ENCODE data around the gene ST6GAL1.

The ST6GAL1 gene

DNA sequence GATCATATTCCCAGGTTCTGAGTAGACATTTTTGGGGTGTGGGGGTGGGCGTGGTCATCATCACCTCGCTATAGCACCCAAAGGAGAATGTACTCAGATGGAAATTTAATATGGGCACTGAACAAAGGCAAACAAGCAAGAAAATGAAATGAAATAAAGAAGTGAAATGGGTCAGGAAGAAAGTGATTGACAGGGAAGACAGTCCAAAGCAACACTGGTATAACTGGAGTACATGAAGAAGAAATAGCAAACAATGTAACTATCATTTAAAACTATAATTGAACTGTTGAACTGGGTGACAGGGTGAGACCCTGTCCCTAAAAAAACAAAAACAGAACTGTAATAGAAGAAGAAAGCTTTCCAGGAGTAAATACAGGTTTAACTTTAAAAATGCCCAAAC lies 184.2 kb downstream of the ST6GAL1 start:
- 100% methylated on average over 2 of the region's 2 CpGs for WGBS (ENCODE audit: insufficient coverage)
- ChIA-PET CTCF (interaction anchor here (0.6 to 7.2 kb wide), 8 partner anchors 9 to 262 kb away, joined by 3 to 110 read pairs (median 19); partner anchors contain the start of gene RPL39L), POLR2A (interaction anchor here (1.4 kb wide), 1 partner anchor 13 kb away, joined by 3 read pairs; no protein-coding TSS in a partner anchor)

DNA sequence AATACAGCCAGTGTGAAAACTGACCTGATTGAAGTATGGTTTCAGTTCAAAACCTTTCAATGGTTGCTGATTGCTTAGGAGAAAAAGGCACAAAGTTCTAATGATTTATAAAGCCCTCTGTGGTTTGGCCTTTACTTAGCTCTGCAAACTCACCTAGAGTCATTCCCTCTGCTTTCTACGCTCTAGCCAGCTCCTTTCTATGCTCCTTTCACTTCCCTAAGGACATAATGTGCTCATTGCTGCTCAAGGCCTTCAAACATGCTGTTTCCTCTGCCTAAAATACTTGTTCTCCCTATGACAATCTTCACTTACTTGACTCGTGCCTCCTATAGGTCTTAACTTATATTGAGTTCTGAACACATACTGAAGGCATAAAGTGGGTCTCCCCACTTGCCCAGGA lies 190.0 kb downstream of the ST6GAL1 start:
- ChIA-PET CTCF (interaction anchor here (0.5 to 3.2 kb wide), 8 partner anchors 9 to 95 kb away, joined by 3 to 12 read pairs (median 4); partner anchors contain the start of gene RPL39L), POLR2A (no interaction called here)
- DNase-seq = no peak
- 92% methylated on average over 2 of the region's 2 CpGs for WGBS (ENCODE audit: insufficient coverage)
- H3K27me3 ChIP-seq (replicated peaks in 2 of 5; ENCODE audit: control insufficient read depth in 4 of 5, insufficient read depth in 5 of 5, low read length in 4 of 5) = no peaks in the 10 kb centered on the region
- H3K27ac ChIP-seq (ENCODE audit: insufficient read depth in 1 of 2, low read depth in 1 of 2, low read length in 2 of 2, poor library complexity in 1 of 2, severe bottlenecking in 2 of 2) = no peak overlapping the region
- no peaks in the 10 kb centered on the region for H3K36me3 ChIP-seq (ENCODE audit: control insufficient read depth in 4 of 4, insufficient read depth in 4 of 4, low read length in 3 of 4)
- no peak overlapping the region for H3K4me3 ChIP-seq (ENCODE audit: control insufficient read depth in 1 of 7, extremely low read depth in 1 of 7, insufficient read depth in 4 of 7, low read depth in 2 of 7, low read length in 6 of 7)
- H3K9me3 ChIP-seq (ENCODE audit: control extremely low read depth in 1 of 5, control insufficient read depth in 4 of 5, insufficient read depth in 2 of 5, low read depth in 1 of 5, low read length in 4 of 5) = no peaks in the 10 kb centered on the region
- H3K4me1 ChIP-seq (ENCODE audit: control extremely low read depth in 1 of 4, control insufficient read depth in 4 of 4, insufficient read depth in 4 of 4, low read length in 3 of 4) = no peaks in the 10 kb centered on the region

More for the DNA sequence above, 184.2 kb downstream of the ST6GAL1 start:
- no peak overlapping the region for H3K27ac ChIP-seq (ENCODE audit: insufficient read depth in 1 of 2, low read depth in 1 of 2, low read length in 2 of 2, poor library complexity in 1 of 2, severe bottlenecking in 2 of 2)
- H3K4me1 ChIP-seq (ENCODE audit: control extremely low read depth in 1 of 4, control insufficient read depth in 4 of 4, insufficient read depth in 4 of 4, low read length in 3 of 4) = no peaks in the 10 kb centered on the region
- no peak for DNase-seq
- no peaks in the 10 kb centered on the region for H3K36me3 ChIP-seq (ENCODE audit: control insufficient read depth in 4 of 4, insufficient read depth in 4 of 4, low read length in 3 of 4)
- H3K9me3 ChIP-seq (ENCODE audit: control extremely low read depth in 1 of 5, control insufficient read depth in 4 of 5, insufficient read depth in 2 of 5, low read depth in 1 of 5, low read length in 4 of 5) = no peaks in the 10 kb centered on the region
- H3K4me3 ChIP-seq (ENCODE audit: control insufficient read depth in 1 of 7, extremely low read depth in 1 of 7, insufficient read depth in 4 of 7, low read depth in 2 of 7, low read length in 6 of 7) = no peak overlapping the region
- H3K27me3 ChIP-seq (replicated peaks in 2 of 5; ENCODE audit: control insufficient read depth in 4 of 5, insufficient read depth in 5 of 5, low read length in 4 of 5) = no peaks in the 10 kb centered on the region

DNA sequence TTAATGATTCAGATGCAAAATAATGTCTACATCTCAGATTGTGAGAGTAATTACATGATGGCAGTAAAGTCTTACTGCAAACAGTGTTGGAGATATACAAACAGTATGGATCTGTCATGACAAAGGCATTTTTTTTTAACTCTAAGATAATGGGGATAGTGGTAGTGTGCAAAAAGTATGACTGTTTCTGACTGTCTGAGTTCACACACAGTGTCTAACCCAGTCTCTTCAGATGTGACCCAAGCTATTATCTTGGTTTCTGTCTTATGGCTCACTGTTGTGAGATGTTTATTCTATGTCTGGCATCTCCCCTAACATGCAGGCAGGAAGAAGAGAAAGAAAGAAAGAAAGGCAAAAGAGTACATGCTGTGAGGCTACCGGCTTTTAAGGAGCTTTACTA lies 191.9 kb downstream of the ST6GAL1 start:
- ChIA-PET POLR2A (no interaction called here), CTCF (interaction anchor here (1.1 to 2.4 kb wide), 2 partner anchors 9 to 28 kb away, joined by 4 to 9 read pairs; no protein-coding TSS in a partner anchor)
- DNase-seq = no peak
- H3K36me3 ChIP-seq (ENCODE audit: control insufficient read depth in 4 of 4, insufficient read depth in 4 of 4, low read length in 3 of 4) = no peaks in the 10 kb centered on the region
- no peaks in the 10 kb centered on the region for H3K4me1 ChIP-seq (ENCODE audit: control extremely low read depth in 1 of 4, control insufficient read depth in 4 of 4, insufficient read depth in 4 of 4, low read length in 3 of 4)
- WGBS (ENCODE audit: insufficient coverage) = no CpG with 5 or more reads among the region's 1 CpG
- H3K27me3 ChIP-seq (replicated peaks in 2 of 5; ENCODE audit: control insufficient read depth in 4 of 5, insufficient read depth in 5 of 5, low read length in 4 of 5) = no peaks in the 10 kb centered on the region
- H3K27ac ChIP-seq (ENCODE audit: insufficient read depth in 1 of 2, low read depth in 1 of 2, low read length in 2 of 2, poor library complexity in 1 of 2, severe bottlenecking in 2 of 2) = no peak overlapping the region
- H3K9me3 ChIP-seq (ENCODE audit: control extremely low read depth in 1 of 5, control insufficient read depth in 4 of 5, insufficient read depth in 2 of 5, low read depth in 1 of 5, low read length in 4 of 5) = peaks cover 0 to 3% (median 0%) of the 10 kb centered on the region in 5 experiments
- no peak overlapping the region for H3K4me3 ChIP-seq (ENCODE audit: control insufficient read depth in 1 of 7, extremely low read depth in 1 of 7, insufficient read depth in 4 of 7, low read depth in 2 of 7, low read length in 6 of 7)

DNA sequence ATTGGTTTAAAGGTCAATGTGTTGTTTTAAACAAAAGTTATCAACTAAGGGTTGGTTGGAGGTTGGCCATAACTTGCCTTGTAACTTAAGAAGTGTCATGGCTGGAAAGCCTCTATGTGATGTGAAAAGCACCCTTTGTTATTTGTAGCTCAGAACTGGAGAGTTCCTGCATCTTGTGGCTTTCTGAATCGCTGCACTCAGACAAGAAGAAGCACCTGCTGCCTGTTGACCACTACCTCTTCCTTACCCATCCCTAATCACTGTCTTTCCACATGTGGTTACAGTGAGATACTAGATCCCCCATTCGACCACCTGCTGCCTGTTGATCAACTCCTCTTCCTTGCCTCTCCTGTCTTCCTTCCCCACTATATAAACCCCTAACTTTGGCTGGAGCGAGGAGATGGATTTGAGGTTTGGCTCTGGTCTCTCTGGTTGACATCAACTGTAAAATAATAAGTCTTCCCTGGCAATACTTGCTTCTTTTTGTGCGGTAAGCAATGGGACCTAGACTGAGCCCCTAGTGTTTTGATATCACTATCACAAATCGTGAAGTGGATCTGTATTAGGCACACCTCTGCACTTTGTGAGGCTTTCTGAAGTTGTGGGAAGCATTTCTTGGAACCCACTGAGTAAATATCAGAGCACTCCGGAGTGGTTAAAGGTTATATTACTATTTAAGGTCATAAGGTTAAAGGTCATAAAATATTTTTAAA lies 195.1 kb downstream of the ST6GAL1 start:
- ChIA-PET POLR2A (no interaction called here), CTCF (interaction anchor here (1.3 kb wide), 1 partner anchor 12 kb away, joined by 3 read pairs; no protein-coding TSS in a partner anchor)
- peaks cover 0 to 5% (median 0%) of the 10 kb centered on the region in 5 experiments for H3K9me3 ChIP-seq (ENCODE audit: control extremely low read depth in 1 of 5, control insufficient read depth in 4 of 5, insufficient read depth in 2 of 5, low read depth in 1 of 5, low read length in 4 of 5)
- no peak overlapping the region for H3K4me3 ChIP-seq (ENCODE audit: control insufficient read depth in 1 of 7, extremely low read depth in 1 of 7, insufficient read depth in 4 of 7, low read depth in 2 of 7, low read length in 6 of 7)
- no peak overlapping the region for H3K27ac ChIP-seq (ENCODE audit: insufficient read depth in 1 of 2, low read depth in 1 of 2, low read length in 2 of 2, poor library complexity in 1 of 2, severe bottlenecking in 2 of 2)
- peaks cover 0 to 3% (median under 1%) of the 10 kb centered on the region in 4 experiments for H3K4me1 ChIP-seq (ENCODE audit: control extremely low read depth in 1 of 4, control insufficient read depth in 4 of 4, insufficient read depth in 4 of 4, low read length in 3 of 4)
- H3K27me3 ChIP-seq (replicated peaks in 2 of 5; ENCODE audit: control insufficient read depth in 4 of 5, insufficient read depth in 5 of 5, low read length in 4 of 5) = no peaks in the 10 kb centered on the region
- no peaks in the 10 kb centered on the region for H3K36me3 ChIP-seq (ENCODE audit: control insufficient read depth in 4 of 4, insufficient read depth in 4 of 4, low read length in 3 of 4)
- WGBS (ENCODE audit: insufficient coverage) = 89% methylated on average over 4 of the region's 6 CpGs
- DNase-seq = peak in 2 of 3 donors; percentile 14 to 31

Measured in common myeloid progenitor, CD34-positive (primary cell).